CD14-positive monocyte (primary cell): Measurements from ENCODE around the gene HNRNPA2B1. TPM values are rescaled to one million over a fixed set of nuclear protein-coding genes. Genes with fewer than 3 reads are reported as not detected.

Experiments
- DNase-seq, 3 donors: peaks; one replicate each; pipeline ENCODE4 v3.0.0-alpha.2; 2011 to 2022
- H2AFZ ChIP-seq: 2 replicates; pipeline ENCODE4 v1.6.0; 2012; ENCODE audit warnings: mild to moderate bottlenecking, low read depth, low read length, inconsistent platforms; ENCODE audit not compliant: insufficient read depth, poor library complexity, severe bottlenecking
- H3K27ac ChIP-seq, 2 donors: 1 replicate in 1 of 2; 2 replicates in 1 of 2; pipeline ENCODE4 v1.5.1; 2012 to 2013; ENCODE audit warnings: low read length in 2 of 2, control low read depth in 1 of 2, inconsistent platforms in 1 of 2, low read depth in 1 of 2, mild to moderate bottlenecking in 1 of 2
- H3K27me3 ChIP-seq, 2 donors: one replicate each; pipeline versions ENCODE4 v1.6.0 to v1.6.1; 2011 to 2013; ENCODE audit warnings: low read length in 2 of 2; ENCODE audit not compliant: control insufficient read depth in 2 of 2, insufficient read depth in 2 of 2
- H3K36me3 ChIP-seq, 2 donors: replicated peaks in 1 of 2; 1 replicate in 1 of 2; 2 replicates in 1 of 2; pipeline versions ENCODE4 v1.5.1 to v1.6.1; 2012 to 2013; ENCODE audit warnings: low read length in 2 of 2, control low read depth in 1 of 2, inconsistent platforms in 1 of 2, mild to moderate bottlenecking in 1 of 2; ENCODE audit not compliant: insufficient read depth in 2 of 2, control insufficient read depth in 1 of 2
- H3K4me1 ChIP-seq, 2 donors: 1 replicate in 1 of 2; 2 replicates in 1 of 2; pipeline versions ENCODE4 v1.5.1 to v1.6.1; 2012 to 2013; ENCODE audit warnings: low read length in 2 of 2, control low read depth in 1 of 2, inconsistent platforms in 1 of 2, mild to moderate bottlenecking in 1 of 2, moderate library complexity in 1 of 2; ENCODE audit not compliant: insufficient read depth in 2 of 2, control insufficient read depth in 1 of 2
- H3K4me2 ChIP-seq: replicated peaks from 2 replicates; pipeline ENCODE3; 2012; ENCODE audit warnings: low read length, moderate library complexity, mild to moderate bottlenecking; ENCODE audit not compliant: poor library complexity, severe bottlenecking; ENCODE audit errors: extremely low read depth
- H3K4me3 ChIP-seq, 3 experiments: fragments of 200-600 bp in 1 of 3; sonication (generic) in 1 of 3; replicated peaks in 1 of 3; 1 replicate in 2 of 3; 2 replicates in 1 of 3; pipeline ENCODE4 v1.5.1; 2011 to 2013; ENCODE audit warnings: low read length in 3 of 3, mild to moderate bottlenecking in 3 of 3, control low read depth in 2 of 3, low read depth in 2 of 3, inconsistent platforms in 1 of 3, moderate library complexity in 1 of 3
- H3K79me2 ChIP-seq: 2 replicates; pipeline ENCODE4 v1.6.0; 2012; ENCODE audit warnings: mild to moderate bottlenecking, control low read depth, inconsistent platforms, low read length, moderate library complexity; ENCODE audit not compliant: insufficient read depth
- H3K9ac ChIP-seq: 2 replicates; pipeline ENCODE4 v1.6.0; 2017; ENCODE audit warnings: low read length, mild to moderate bottlenecking; ENCODE audit not compliant: insufficient read depth, poor library complexity, severe bottlenecking
- H3K9me3 ChIP-seq, 2 donors: replicated peaks in 1 of 2; 1 replicate in 1 of 2; 2 replicates in 1 of 2; pipeline versions ENCODE4 v1.5.1 to v1.6.1; 2012 to 2013; ENCODE audit warnings: low read length in 2 of 2, control low read depth in 1 of 2; ENCODE audit not compliant: control insufficient read depth in 1 of 2, insufficient read depth in 1 of 2
- H4K20me1 ChIP-seq: 2 replicates; pipeline ENCODE4 v1.6.0; 2012; ENCODE audit warnings: mild to moderate bottlenecking, low read length, control low read depth, moderate library complexity; ENCODE audit not compliant: insufficient read depth
- H3K27ac Mint-ChIP-seq, 7 donors: one replicate each; pipeline ENCODE4 v1.8.0; 2020; ENCODE audit warnings: mild to moderate bottlenecking in 7 of 7, mixed read lengths in 7 of 7, moderate library complexity in 6 of 7, inconsistent platforms in 2 of 7
- H3K27me3 Mint-ChIP-seq, 3 donors: one replicate each; pipeline ENCODE4 v1.8.0; 2021 to 2022; ENCODE audit warnings: low read depth in 3 of 3, mild to moderate bottlenecking in 3 of 3, mixed read lengths in 3 of 3, moderate library complexity in 3 of 3, inconsistent platforms in 1 of 3
- H3K36me3 Mint-ChIP-seq, 2 donors: one replicate each; pipeline ENCODE4 v1.8.0; 2020; ENCODE audit warnings: mixed read lengths in 2 of 2, inconsistent platforms in 1 of 2, mild to moderate bottlenecking in 1 of 2
- H3K4me1 Mint-ChIP-seq: one replicate; pipeline ENCODE4 v1.8.0; 2020; ENCODE audit warnings: mild to moderate bottlenecking, mixed read lengths
- H3K4me3 Mint-ChIP-seq, 2 donors: one replicate each; pipeline ENCODE4 v1.8.0; 2020; ENCODE audit warnings: mild to moderate bottlenecking in 2 of 2, mixed read lengths in 2 of 2, moderate library complexity in 1 of 2
- H3K9me3 Mint-ChIP-seq, 7 donors: one replicate each; pipeline ENCODE4 v1.8.0; 2020 to 2022; ENCODE audit warnings: mixed read lengths in 7 of 7, mild to moderate bottlenecking in 6 of 7, moderate library complexity in 6 of 7, inconsistent platforms in 2 of 7
- WGBS: methylation state at CpG from one replicate; pipeline ENCODE4 v1.1.5; 2013; ENCODE audit warnings: missing lambda C conversion rate; ENCODE audit not compliant: insufficient coverage; 5-methylcytosine and 5-hydroxymethylcytosine counted together
- intact Hi-C, 2 donors: fragments of 100-400 bp; cut with micrococcal nuclease; formaldehyde crosslinking; loops; one replicate each; pipeline versions ENCODE4 v1.15.0 to v1.15.1; 2023
- polyA plus RNA-seq, 3 donors: library from polyadenylated mRNA; depleted of rRNA in 1 of 3; unstranded in 2 of 3; stranded (reverse) in 1 of 3; fragments of 300-500 nt in 2 of 3; fragments of >200 nt in 1 of 3; fragmentation: Illumina TruSeq in 2 of 3; gene quantifications; 1 replicate in 2 of 3; 2 replicates in 1 of 3; pipeline ENCODE4 v1.2.3, GENCODE V29; 2012 to 2021
- TF ChIP-seq, protein P1 (sequence below): fragments of 200-600 bp; IDR thresholded peaks from one replicate; pipeline ENCODE4 v1.8.0; 2022; ENCODE audit warnings: antibody characterized with exemption, mild to moderate bottlenecking

HNRNPA2B1 gene
- polyA plus RNA-seq, 3 donors = 249 to 391 (median 269) TPM

DNA sequence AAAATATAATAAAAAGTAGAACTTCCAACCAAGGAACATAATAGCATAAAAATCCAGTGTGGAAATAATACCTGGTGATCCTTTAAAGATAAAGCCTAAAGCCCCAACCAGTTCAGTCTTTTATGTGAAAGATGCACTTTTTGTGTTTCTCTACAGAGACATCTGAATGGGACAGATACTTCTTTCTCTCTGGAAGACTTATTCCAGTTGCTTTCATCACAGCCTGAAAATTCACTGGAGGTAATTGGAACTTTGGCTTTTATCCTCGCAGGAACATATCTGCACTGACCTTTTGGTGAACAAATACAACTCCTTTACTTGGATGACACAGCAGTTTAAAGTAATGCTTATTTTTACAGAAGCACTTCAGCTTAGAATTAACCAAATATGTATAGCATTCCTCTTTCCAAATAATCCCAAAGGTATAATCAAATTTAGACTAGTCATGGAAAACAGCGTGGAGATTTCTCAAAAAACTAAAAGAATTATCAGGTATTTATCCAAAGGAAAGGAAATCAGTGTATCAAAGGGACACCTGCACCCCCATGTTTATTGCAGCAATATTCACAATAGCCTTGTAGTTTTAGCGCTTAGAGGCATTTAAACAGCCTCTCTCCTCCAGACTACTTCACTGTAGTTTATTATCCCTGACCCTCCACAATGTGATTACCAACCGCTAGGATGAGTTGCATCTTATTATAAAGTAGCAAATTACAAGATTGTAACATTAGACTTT is 16.8 kb downstream of the HNRNPA2B1 start:
- peaks cover under 1 to 6% of the 10 kb centered on the region in 2 donors for H3K36me3 ChIP-seq
- H3K4me2 ChIP-seq = no peak overlapping the region
- Mint-ChIP-seq H3K27me3 (peaks cover 0 to 2% (median 0%) of the 10 kb centered on the region in 3 donors), H3K4me3 (no peak overlapping the region), H3K27ac (peak overlapping the region in 1 of 7 donors; percentile 60), H3K4me1 (peaks cover 25% of the 10 kb centered on the region), H3K36me3 (peaks cover 0 to 15% of the 10 kb centered on the region in 2 donors), H3K9me3 (no peaks in the 10 kb centered on the region)
- no peak overlapping the region for H3K4me3 ChIP-seq
- intact Hi-C loops = no loop called here
- H3K4me1 ChIP-seq = no peaks in the 10 kb centered on the region
- no peak for DNase-seq
- H4K20me1 ChIP-seq = peaks cover 83% of the 10 kb centered on the region
- no peak overlapping the region for H3K27ac ChIP-seq
- TF ChIP-seq, protein P1, sequence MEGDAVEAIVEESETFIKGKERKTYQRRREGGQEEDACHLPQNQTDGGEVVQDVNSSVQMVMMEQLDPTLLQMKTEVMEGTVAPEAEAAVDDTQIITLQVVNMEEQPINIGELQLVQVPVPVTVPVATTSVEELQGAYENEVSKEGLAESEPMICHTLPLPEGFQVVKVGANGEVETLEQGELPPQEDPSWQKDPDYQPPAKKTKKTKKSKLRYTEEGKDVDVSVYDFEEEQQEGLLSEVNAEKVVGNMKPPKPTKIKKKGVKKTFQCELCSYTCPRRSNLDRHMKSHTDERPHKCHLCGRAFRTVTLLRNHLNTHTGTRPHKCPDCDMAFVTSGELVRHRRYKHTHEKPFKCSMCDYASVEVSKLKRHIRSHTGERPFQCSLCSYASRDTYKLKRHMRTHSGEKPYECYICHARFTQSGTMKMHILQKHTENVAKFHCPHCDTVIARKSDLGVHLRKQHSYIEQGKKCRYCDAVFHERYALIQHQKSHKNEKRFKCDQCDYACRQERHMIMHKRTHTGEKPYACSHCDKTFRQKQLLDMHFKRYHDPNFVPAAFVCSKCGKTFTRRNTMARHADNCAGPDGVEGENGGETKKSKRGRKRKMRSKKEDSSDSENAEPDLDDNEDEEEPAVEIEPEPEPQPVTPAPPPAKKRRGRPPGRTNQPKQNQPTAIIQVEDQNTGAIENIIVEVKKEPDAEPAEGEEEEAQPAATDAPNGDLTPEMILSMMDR = no peak
- H3K9ac ChIP-seq = no peak overlapping the region
- H3K9me3 ChIP-seq = no peaks in the 10 kb centered on the region
- peaks cover 5% of the 10 kb centered on the region for H3K79me2 ChIP-seq
- no peak overlapping the region for H2AFZ ChIP-seq
- WGBS = 80% methylated on average over 1 of the region's 4 CpGs
- no peaks in the 10 kb centered on the region for H3K27me3 ChIP-seq

GRCh38 chr7:26182706-26183105 is 17.8 kb downstream of the HNRNPA2B1 start:
- Histone ChIP-seq H3K27me3 (no peaks in the 10 kb centered on the region), H3K4me2 (no peak overlapping the region), H3K9ac (no peak overlapping the region), H3K27ac (no peak overlapping the region), H3K4me3 (no peak overlapping the region), H3K4me1 (no peaks in the 10 kb centered on the region), H4K20me1 (peaks cover 73% of the 10 kb centered on the region), H3K79me2 (no peaks in the 10 kb centered on the region), H3K9me3 (no peaks in the 10 kb centered on the region), H2AFZ (no peak overlapping the region), H3K36me3 (no peaks in the 10 kb centered on the region)
- WGBS = 100% methylated on average over 2 of the region's 8 CpGs
- no peak for DNase-seq
- H3K27ac Mint-ChIP-seq = no peak overlapping the region
- no peak overlapping the region for H3K4me3 Mint-ChIP-seq
- intact Hi-C loops = no loop called here
- no peaks in the 10 kb centered on the region for H3K9me3 Mint-ChIP-seq
- peaks cover 0 to 2% (median 2%) of the 10 kb centered on the region in 3 donors for H3K27me3 Mint-ChIP-seq
- TF ChIP-seq, protein P1 = no peak
- H3K4me1 Mint-ChIP-seq = peaks cover 20% of the 10 kb centered on the region
- peaks cover 0 to 13% of the 10 kb centered on the region in 2 donors for H3K36me3 Mint-ChIP-seq
